K562 (cell line): ENCODE data around the gene NUP160. TPM values are rescaled to one million over a fixed set of nuclear protein-coding genes. Genes with fewer than 3 reads are reported as not detected.

Source experiments
- ATF1 ChIP-seq, 2 experiments: fragments of 450-650 bp in 1 of 2; IDR thresholded peaks; 2 replicates each; pipeline ENCODE4 v1.6.1; 2016; ENCODE audit warnings: missing compliant biosample characterization in 1 of 2, missing genetic modification characterization in 1 of 2
- ATF2 ChIP-seq: sonication (generic); formaldehyde crosslinking; IDR thresholded peaks from 2 replicates; pipeline ENCODE4 v1.8.1; 2022; ENCODE audit warnings: missing genetic modification reagents
- BRD4 ChIP-seq: fragments of 200-600 bp; sonication (generic); IDR thresholded peaks from 2 replicates; pipeline ENCODE4 v1.6.1; 2017; ENCODE audit warnings: inconsistent platforms
- CBFA2T2 ChIP-seq: fragments of 450-650 bp; conservative IDR thresholded peaks from 2 replicates; pipeline ENCODE4 v1.6.1; 2017; ENCODE audit warnings: mild to moderate bottlenecking
- DPF2 ChIP-seq: fragments of 450-650 bp; IDR thresholded peaks from 2 replicates; pipeline ENCODE4 v1.6.1; 2016
- ELF2 ChIP-seq: fragments of 250-450 bp; sonication (Bioruptor Pico); IDR thresholded peaks from 2 replicates; pipeline ENCODE4 v1.5.0; 2021; ENCODE audit warnings: mild to moderate bottlenecking
- FOS ChIP-seq: IDR thresholded peaks from 3 replicates; pipeline ENCODE4 v1.6.1; 2011; ENCODE audit not compliant: insufficient read length; ENCODE audit errors: extremely low read depth
- FOXP1 ChIP-seq: sonication (generic); formaldehyde crosslinking; IDR thresholded peaks from 2 replicates; pipeline ENCODE4 v1.8.0; 2022; ENCODE audit warnings: mild to moderate bottlenecking, missing genetic modification reagents
- NFIC ChIP-seq: fragments of 450-650 bp; IDR thresholded peaks from 2 replicates; pipeline ENCODE4 v1.6.1; 2017; ENCODE audit warnings: mild to moderate bottlenecking, inconsistent platforms
- PBX2 ChIP-seq, 2 experiments: IDR thresholded peaks in 1 of 2; conservative IDR thresholded peaks in 1 of 2; 2 replicates each; pipeline ENCODE4 v1.6.1; 2016; ENCODE audit warnings: low read depth in 2 of 2, mild to moderate bottlenecking in 1 of 2, missing compliant biosample characterization in 1 of 2, missing genetic modification characterization in 1 of 2, moderate library complexity in 1 of 2
- POLR2AphosphoS5 ChIP-seq: IDR thresholded peaks from 2 replicates; pipeline ENCODE4 v1.6.1; 2011; ENCODE audit warnings: mild to moderate bottlenecking, low read depth, low read length, moderate library complexity; ENCODE audit not compliant: control insufficient read depth, insufficient read depth
- POLR2G ChIP-seq: fragments of 200-400 bp; formaldehyde crosslinking; IDR thresholded peaks from 2 replicates; pipeline ENCODE4 v1.6.1; 2017; ENCODE audit warnings: low read depth, mild to moderate bottlenecking, antibody characterized with exemption, low read length, moderate library complexity
- RHOXF2B ChIP-seq: fragments of 250-450 bp; sonication (Bioruptor Pico); conservative IDR thresholded peaks from 2 replicates; pipeline ENCODE4 v1.5.1; 2021
- SIX5 ChIP-seq, 2 experiments: IDR thresholded peaks; 2 replicates each; pipeline ENCODE4 v1.6.1; 2011; ENCODE audit warnings: low read length in 2 of 2, borderline replicate concordance in 1 of 2, low read depth in 1 of 2, mild to moderate bottlenecking in 1 of 2, moderate library complexity in 1 of 2; ENCODE audit not compliant: insufficient read depth in 1 of 2
- SMARCA5 ChIP-seq: fragments of 450-650 bp; IDR thresholded peaks from 2 replicates; pipeline ENCODE4 v1.6.1; 2016
- SUPT5H ChIP-seq: fragments of 450-650 bp; IDR thresholded peaks from 2 replicates; pipeline ENCODE4 v1.6.1; 2016
- TEAD2 ChIP-seq: fragments of 450-650 bp; IDR thresholded peaks from 2 replicates; pipeline ENCODE4 v1.6.1; 2016; ENCODE audit warnings: missing genetic modification characterization, control low read depth, missing compliant biosample characterization
- TFAM ChIP-seq: fragments of 250-450 bp; sonication (Bioruptor Pico); conservative IDR thresholded peaks from 2 replicates; pipeline ENCODE4 v1.5.0; 2021; ENCODE audit warnings: mild to moderate bottlenecking, moderate library complexity
- THRA ChIP-seq: fragments of 450-650 bp; IDR thresholded peaks from 2 replicates; pipeline ENCODE4 v1.6.1; 2017; ENCODE audit warnings: mild to moderate bottlenecking, moderate library complexity
- ZBED1 ChIP-seq: IDR thresholded peaks from 2 replicates; pipeline ENCODE4 v1.6.1; 2014
- ZKSCAN1 ChIP-seq: fragments of 150-350 bp; IDR thresholded peaks from 2 replicates; pipeline ENCODE4 v1.6.1; 2016; ENCODE audit warnings: low read depth, low read length
- ZKSCAN3 ChIP-seq: fragments of 250-450 bp; sonication (Bioruptor Pico); IDR thresholded peaks from 2 replicates; pipeline ENCODE4 v1.4.0; 2020
- ZNF232 ChIP-seq: sonication (generic); formaldehyde crosslinking; IDR thresholded peaks from 2 replicates; pipeline ENCODE4 v1.8.0; 2022; ENCODE audit warnings: mild to moderate bottlenecking, missing genetic modification reagents
- ZNF41 ChIP-seq: fragments of 250-450 bp; sonication (Bioruptor Pico); conservative IDR thresholded peaks from 2 replicates; pipeline ENCODE4 v1.4.0; 2020; ENCODE audit warnings: mild to moderate bottlenecking
- ZNF766 ChIP-seq: fragments of 200-800 bp; sonication (Bioruptor generic); conservative IDR thresholded peaks from 2 replicates; pipeline ENCODE4 v1.6.1; 2016; ENCODE audit warnings: missing genetic modification characterization, missing compliant biosample characterization
- ZNF785 ChIP-seq: fragments of 250-450 bp; sonication (Bioruptor Pico); IDR thresholded peaks from 2 replicates; pipeline ENCODE4 v1.4.0; 2020; ENCODE audit warnings: mild to moderate bottlenecking
- polyA plus RNA-seq, 8 experiments: library from polyadenylated mRNA; depleted of rRNA in 4 of 8; stranded (reverse) in 5 of 8; unstranded in 3 of 8; fragments of >200 nt; fragmentation: Nextera tagmentation in 2 of 8; fragmentation: Illumina TruSeq in 1 of 8; extraction: Ambion mirVana in 2 of 8; extraction: Trizol in 1 of 8; gene quantifications; 2 replicates each; pipeline versions ENCODE4 v1.2.1 to v1.2.3, GENCODE V29; 2011 to 2014; ENCODE audit warnings: inconsistent platforms in 1 of 8, missing spikeins in 1 of 8
- total RNA-seq, 7 experiments: library from RNA; depleted of rRNA in 6 of 7; stranded (reverse); fragments of >200 nt in 6 of 7; fragmentation: Illumina TruSeq in 2 of 7; extraction: Trizol in 2 of 7; gene quantifications; 2 replicates each; pipeline versions ENCODE4 v1.2.1 to v1.2.3, GENCODE V29; 2011 to 2021; ENCODE audit warnings: low replicate concordance in 1 of 7

Gene NUP160
- total and polyA plus RNA-seq, 9 of the 15 experiments (the other 6 are each of a cell fraction or from before 2014, with no cell fraction given), result 41.5 to 112 (median 65.0) TPM

GRCh38 chr11:47847892-47848699 lies at the start of gene NUP160 (continued):
- TF ChIP-seq SIX5 (IDR thresholded peaks at IDR 0.05; ENCODE audit: borderline replicate concordance in 1 of 2, insufficient read depth in 1 of 2, low read depth in 1 of 2, low read length in 2 of 2) (no peak), BRD4 (0 out of 2 replicates have a peak, but pooled peaks have one; percentile 34), CBFA2T2 (no peak), SMARCA5 (no peak), RHOXF2B (no peak), PBX2 (CRISPR knock-in tag; IDR thresholded peaks at IDR 0.05; ENCODE audit: low read depth) (no peak), PBX2 (tag; conservative IDR thresholded peaks at IDR 0.05; ENCODE audit: low read depth) (no peak), FOXP1 (CRISPR knock-in tag) (peak; percentile 20), POLR2AphosphoS5 (peak; percentile 89), ELF2 (CRISPR knock-in tag) (0 out of 2 replicates have a peak, but pooled peaks have one; percentile 19), TEAD2 (no peak), ATF1 (CRISPR knock-in tag; IDR thresholded peaks at IDR 0.05) (peak; percentile 51), ATF1 (tag; IDR thresholded peaks at IDR 0.05) (peak; percentile 96), DPF2 (no peak), ZKSCAN1 (no peak), ATF2 (CRISPR knock-in tag) (no peak), ZNF785 (CRISPR knock-in tag) (no peak), FOS (no peak), ZBED1 (peak; percentile 50; the same call in 1 of the 2 replicates), POLR2G (peak; percentile 99), ZNF41 (no peak), SUPT5H (peak; percentile 96), ZKSCAN3 (CRISPR knock-in tag) (no peak), ZNF766 (no peak), ZNF232 (no peak), NFIC (peak; percentile 48), THRA (no peak), TFAM (CRISPR knock-in tag) (no peak)
